ENCODE results near the gene DPP4.
"Not testable (repeated sequence)": the region's sequence is repeated elsewhere in the genome, so short reads cannot be mapped to it uniquely, and the experiment has no call there.

The DPP4 gene

DNA sequence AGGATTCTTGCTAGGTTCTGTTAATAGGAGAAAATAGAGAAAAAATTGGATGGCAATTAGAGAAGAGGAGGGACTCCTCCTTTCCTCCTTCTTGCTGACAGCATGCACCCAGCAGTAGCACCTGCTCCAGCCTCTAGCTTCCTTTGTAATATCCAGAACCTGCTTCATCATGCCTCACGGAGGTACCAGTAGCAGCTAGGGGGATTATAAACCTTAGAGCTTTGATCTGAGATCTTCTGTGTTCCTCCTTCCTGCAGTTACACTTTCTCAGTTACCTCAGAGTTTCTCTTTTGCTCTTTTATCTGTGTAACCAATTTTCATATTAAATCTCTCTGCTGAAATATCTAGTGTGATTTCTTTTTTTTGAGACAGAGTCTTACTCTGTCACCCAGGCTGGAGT is 16.6 kb downstream of the DPP4 start:
- no peak for DNase-seq

- no peak for DNase-seq
Observed at GRCh38 chr2:162056796-162057399, 17.1 kb downstream of the DPP4 start.

- no peak for DNase-seq
Observed at GRCh38 chr2:162053808-162054155, 20.2 kb downstream of the DPP4 start.

DNA sequence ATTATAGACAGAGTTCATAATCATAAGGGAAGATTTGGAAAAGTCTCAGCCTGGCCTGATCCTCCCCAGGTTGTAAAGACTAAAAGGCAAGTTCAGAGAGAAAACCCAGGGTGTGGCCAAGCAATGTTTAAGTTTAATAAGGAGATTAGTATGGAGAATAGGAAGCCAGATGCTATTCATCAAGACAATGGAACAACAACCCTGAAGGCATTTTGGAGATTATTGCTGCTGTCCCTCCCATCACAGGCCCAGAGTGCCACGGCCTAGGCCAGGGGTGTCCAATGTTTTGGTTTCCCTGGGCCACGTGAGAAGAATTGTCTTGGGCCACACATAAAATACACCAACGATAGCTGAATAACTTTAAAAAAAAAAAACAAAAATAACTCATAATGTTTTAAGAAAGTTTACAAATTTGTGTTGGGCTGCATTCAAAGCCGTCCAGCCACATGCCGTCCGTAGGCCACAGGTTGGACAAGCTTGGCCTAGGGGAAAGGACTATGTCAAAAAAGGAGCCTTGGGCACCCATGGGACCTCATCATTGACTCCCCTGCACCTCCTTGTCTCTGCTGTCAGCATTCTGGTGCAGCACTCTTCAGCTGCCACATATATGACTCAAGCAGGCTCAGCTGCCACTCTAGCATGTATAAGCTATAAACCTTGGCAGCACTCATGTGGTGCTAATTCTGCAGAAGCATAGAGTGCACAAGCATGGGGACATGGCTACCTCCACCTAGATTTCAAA is 20.8 kb downstream of the DPP4 start:
- no peak for DNase-seq

- no peak for DNase-seq
Observed at GRCh38 chr2:162050513-162050961, 23.5 kb downstream of the DPP4 start.

- DNase-seq: not testable (repeated sequence)
Observed at GRCh38 chr2:162049089-162049488, 24.9 kb downstream of the DPP4 start.

DNA sequence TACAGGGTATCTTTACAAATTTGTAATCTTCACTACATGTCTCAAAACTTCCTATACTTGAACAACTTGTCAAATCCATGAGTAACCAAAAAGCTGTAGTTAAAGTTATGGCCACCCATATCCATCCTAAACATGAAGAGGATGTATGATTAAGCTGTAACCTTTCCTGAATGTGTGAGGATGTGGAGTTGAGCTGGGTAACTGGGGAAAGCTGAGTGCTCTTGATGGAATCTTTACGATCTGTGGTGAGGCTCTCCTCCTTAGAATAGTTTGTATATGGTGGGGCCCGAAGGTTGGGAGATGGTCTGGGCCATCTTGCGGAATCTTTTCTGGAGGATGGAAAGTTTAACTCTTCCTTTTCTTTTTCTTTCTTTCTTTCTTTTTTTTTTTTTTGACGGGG is 29.4 kb downstream of the DPP4 start:
- no peak for DNase-seq

- DNase-seq: no peak
Observed at GRCh38 chr2:162043132-162043531, 30.9 kb downstream of the DPP4 start.

DNA sequence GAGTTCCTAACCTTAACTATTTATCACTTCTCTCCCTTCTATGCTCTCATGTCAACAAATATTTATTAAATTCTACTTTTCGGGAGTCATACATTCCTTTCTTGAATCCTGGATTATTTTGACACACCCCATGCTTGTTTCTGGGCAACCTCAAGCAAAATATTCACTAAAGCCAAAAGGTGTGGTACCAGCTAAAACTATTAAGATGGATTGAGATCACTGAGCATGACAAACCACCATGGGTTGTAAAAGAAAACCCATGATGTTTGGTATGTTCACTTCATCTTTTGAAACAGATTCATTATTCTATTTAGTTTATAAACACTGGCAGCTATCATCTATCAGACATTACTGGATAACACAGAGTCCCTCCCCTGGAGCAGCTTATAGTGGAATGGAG is 32.5 kb downstream of the DPP4 start:
- DNase-seq: no peak

GRCh38 chr2:162038725-162039124 is 35.3 kb downstream of the DPP4 start:
- DNase-seq: no peak

DNA sequence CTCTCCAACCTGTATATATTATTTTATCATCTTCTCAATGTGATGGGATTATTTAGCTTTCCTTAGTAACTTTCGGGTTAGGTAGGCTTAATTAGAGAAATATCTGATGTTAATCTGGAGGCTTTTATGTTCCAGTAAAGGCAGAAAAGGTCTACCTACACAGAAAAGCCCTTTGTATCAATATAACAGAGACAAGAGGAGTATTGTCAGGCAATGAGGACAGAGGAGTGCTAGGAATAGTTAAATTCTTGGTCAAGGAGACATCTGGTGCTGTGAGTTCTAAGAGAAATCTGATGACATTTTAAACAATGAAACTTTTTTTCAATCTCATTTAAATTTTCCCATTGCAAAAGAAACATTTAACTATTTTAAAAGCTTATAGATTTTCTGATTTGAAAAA is 36.1 kb downstream of the DPP4 start:
- DNase-seq: no peak

DNA sequence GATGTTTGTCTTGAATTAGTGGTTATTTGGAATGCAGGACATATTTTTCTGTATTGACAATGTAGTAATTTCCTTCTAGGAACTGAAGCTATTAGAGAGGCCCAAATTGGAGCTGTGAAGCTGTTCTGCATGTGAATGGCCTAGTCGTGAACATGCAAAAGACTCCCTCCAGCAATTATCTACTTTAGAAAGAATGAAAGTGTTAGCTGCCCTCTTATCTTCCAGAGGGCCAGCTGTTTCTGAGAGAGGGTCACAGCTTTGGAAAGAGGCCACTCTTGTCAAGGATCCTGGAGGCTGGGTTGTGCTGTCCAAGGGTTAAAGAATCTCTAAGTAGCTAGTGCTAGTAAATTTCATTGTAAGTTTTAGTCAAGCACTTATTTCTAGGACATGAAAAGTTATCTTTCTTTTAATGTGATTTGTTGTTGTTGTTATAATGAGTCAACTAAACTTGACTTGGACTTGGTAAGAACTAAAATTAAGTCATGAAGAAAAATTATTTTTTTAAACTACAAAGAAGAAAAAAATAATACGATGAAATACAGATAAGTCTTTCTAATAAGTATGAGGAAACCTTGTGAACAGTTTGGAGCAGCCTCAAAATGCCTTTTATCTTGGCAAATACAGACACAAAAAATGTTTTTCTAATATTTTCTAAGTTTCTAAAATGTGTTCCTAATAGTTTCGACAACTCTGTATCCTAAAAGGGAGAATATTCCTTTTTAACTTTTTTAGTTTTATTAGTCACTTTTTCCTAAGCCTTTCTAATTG is 36.8 kb downstream of the DPP4 start:
- no peak for DNase-seq

GRCh38 chr2:162035981-162036380 is 38.0 kb downstream of the DPP4 start:
- no peak for DNase-seq

- no peak for DNase-seq
Observed at GRCh38 chr2:162030363-162031190, 43.4 kb downstream of the DPP4 start.

DNA sequence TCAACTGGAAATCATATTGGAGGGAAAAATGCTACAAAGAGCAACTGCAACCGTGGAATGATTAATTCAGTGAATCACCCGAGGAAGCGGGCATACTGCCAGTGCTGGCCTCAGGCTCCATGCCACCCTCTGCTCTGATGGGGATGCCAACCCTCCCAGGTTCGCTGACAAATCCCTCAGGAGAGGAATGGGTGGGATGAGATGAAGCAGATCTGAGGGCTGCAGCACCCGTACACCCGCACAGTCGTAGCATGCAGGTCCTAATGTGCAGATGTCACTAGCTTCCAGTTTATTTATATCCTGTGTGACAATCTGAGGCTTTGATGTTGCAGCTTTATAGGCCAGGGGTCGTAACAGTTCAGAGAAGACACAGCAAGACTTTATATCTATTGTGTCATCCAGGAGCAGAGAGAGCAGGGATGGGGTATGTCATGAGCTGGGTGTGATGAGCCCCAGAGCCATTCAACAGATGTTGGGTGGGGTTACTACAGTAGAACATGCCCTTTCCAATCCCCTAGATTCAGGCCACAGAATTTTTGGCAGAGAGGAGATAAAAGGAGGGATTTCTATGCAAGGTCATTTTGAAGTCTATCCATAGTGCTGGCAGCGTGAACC is 44.6 kb downstream of the DPP4 start:
- DNase-seq: no peak

DNA sequence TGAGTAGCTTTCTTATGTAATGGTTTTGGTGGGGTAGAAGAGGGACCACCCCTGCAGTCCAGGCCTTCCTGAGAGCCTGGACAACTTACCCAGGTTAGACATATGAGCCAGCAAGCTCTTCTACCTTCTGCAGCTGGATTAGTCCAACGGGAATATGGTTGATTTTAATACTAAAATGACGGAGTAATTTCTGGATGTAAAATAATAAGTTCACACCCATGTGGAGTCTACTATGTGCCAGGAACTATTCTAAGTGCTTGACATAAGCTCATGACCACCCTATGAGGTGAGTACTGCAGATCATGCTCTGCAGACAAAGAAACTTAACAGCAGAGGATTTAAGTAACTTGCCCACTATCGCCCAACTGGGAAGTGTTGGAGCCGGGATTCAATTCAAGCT is 45.5 kb downstream of the DPP4 start:
- DNase-seq: no peak

GRCh38 chr2:162025121-162025911 is 48.7 kb downstream of the DPP4 start:
- no peak for DNase-seq

- no peak for DNase-seq
Observed at GRCh38 chr2:162022290-162022945, 51.6 kb downstream of the DPP4 start.

- DNase-seq: no peak
Observed at GRCh38 chr2:162021516-162022058, 52.4 kb downstream of the DPP4 start.

DNA sequence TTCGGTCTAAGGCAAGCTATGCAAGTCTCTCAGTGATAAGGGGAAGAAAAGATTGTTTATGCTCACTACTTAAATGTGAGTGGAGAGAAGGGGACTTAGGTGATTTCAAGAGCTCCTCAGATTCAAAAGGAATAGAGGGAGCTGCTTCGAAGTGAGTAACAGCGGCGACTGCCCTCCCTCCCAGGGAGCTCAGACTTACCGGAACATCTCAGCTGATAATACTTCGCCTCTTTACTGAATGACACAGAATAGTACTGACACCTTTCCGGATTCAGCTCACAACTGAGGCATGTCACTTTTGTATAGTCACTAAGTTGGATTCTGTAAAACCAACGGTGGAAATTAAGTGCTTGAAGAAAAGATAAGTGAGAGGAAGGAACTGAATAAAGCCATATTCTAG is 55.5 kb downstream of the DPP4 start:
- DNase-seq: no peak

GRCh38 chr2:162017233-162017632 is 56.8 kb downstream of the DPP4 start:
- DNase-seq: no peak

Data from NCI-H2081 treated with DMSO at 0.1 percent for 48 hours (cell line).